ENCODE measurements around the gene ARHGAP31.

ARHGAP31 gene

DNA sequence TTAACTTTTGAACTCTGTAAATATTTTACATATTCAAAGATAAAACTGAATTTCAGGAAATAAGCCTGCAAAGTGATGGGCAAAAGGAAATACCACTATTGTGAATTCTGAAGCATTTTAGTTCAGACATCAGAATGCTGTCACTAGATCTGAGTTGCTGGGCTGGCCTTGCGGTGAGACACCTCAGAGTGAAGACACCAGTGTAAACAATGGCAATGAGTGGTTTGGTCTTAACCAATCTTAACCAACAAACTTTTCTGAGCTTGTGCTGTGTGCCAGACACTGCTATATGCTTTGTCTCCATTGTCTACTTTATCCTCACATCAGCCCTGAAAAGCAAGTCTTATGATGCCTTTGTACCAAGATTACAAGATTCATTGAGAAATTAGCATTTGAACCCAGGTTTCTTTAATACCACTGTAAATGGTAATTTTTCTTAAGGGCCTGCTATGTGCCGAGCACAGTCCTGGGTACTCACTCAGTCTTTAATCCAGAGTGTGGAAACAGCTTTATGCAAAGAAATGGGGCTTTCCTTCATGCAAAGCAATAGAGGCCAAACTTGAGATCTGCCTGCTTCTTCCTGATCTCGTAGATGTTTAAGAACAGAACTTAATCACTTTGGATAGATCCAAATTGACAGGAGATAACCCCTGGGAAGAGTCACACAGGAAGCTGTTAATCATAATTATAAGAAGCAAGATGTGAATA is 114.2 kb downstream of the ARHGAP31 start:
- Histone ChIP-seq H3K27me3 (ENCODE audit: control insufficient read depth in 1 of 2, insufficient read depth in 2 of 2, low read length in 2 of 2) (no peaks in the 10 kb centered on the region), H3K9me3 (ENCODE audit: control insufficient read depth in 2 of 2, low read length in 2 of 2) (no peaks in the 10 kb centered on the region), H3K4me1 (ENCODE audit: control insufficient read depth, insufficient read depth, low read length) (no peaks in the 10 kb centered on the region), H3K9ac (ENCODE audit: low read length in 2 of 2) (no peak overlapping the region), H3K4me3 (ENCODE audit: low read length in 2 of 2) (no peak overlapping the region), H3K36me3 (ENCODE audit: control insufficient read depth in 2 of 2, insufficient read depth in 2 of 2, low read length in 2 of 2) (peaks cover 17 to 24% of the 10 kb centered on the region in 2 donors), H3K27ac (ENCODE audit: low read length) (no peak overlapping the region)

DNA sequence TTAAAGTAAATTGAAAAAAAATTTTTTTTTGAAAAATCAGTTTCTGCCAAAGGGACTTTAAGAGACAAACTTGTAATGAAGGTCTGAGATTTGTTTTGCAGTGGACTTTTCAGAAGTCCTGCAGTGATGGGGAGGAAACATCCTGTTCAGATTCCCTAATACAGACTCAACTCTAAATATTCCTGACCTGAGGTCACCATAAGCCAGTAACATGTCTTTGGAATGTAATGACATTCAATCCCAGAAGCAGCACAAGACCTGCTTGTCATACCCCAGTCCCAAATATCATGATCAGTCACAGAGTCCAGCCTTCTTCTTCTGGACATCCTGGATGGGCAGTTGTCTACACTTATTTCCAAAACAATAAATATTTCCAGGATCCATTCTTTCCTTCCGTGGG is 115.7 kb downstream of the ARHGAP31 start:
- no peak overlapping the region for H3K27ac ChIP-seq (ENCODE audit: low read length)
- peaks cover 13 to 31% of the 10 kb centered on the region in 2 donors for H3K36me3 ChIP-seq (ENCODE audit: control insufficient read depth in 2 of 2, insufficient read depth in 2 of 2, low read length in 2 of 2)
- no peaks in the 10 kb centered on the region for H3K4me1 ChIP-seq (ENCODE audit: control insufficient read depth, insufficient read depth, low read length)
- no peak overlapping the region for H3K9ac ChIP-seq (ENCODE audit: low read length in 2 of 2)
- H3K9me3 ChIP-seq (ENCODE audit: control insufficient read depth in 2 of 2, low read length in 2 of 2), result no peaks in the 10 kb centered on the region
- no peaks in the 10 kb centered on the region for H3K27me3 ChIP-seq (ENCODE audit: control insufficient read depth in 1 of 2, insufficient read depth in 2 of 2, low read length in 2 of 2)
- no peak overlapping the region for H3K4me3 ChIP-seq (ENCODE audit: low read length in 2 of 2)

DNA sequence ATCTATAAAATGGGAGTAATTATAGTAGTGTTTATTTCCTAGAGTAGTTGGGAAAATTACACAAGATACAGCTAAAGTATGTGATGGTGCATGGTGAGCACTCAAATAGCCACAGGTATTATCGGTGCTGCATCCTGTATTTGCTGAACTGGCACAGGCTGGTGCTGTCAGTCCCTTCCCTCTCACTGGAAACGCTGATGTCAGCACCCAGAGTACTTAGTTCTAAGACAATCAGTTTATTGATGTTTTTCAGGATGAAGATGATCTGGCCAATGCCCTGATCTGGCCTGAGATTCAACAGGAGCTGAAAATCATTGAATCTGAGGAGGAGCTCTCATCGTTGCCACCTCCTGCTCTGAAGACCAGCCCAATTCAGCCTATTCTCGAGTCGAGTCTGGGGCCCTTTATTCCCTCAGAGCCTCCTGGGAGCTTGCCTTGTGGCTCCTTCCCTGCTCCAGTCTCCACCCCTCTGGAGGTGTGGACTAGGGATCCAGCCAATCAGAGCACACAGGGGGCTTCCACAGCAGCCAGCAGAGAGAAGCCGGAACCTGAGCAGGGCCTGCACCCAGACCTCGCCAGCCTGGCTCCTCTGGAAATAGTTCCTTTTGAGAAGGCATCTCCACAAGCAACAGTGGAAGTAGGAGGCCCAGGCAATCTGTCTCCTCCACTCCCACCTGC is 119.6 kb downstream of the ARHGAP31 start:
- H3K27me3 ChIP-seq (ENCODE audit: control insufficient read depth in 1 of 2, insufficient read depth in 2 of 2, low read length in 2 of 2), result no peaks in the 10 kb centered on the region
- H3K4me3 ChIP-seq (ENCODE audit: low read length in 2 of 2), result no peak overlapping the region
- H3K9me3 ChIP-seq (ENCODE audit: control insufficient read depth in 2 of 2, low read length in 2 of 2), result no peaks in the 10 kb centered on the region
- no peak overlapping the region for H3K27ac ChIP-seq (ENCODE audit: low read length)
- no peaks in the 10 kb centered on the region for H3K4me1 ChIP-seq (ENCODE audit: control insufficient read depth, insufficient read depth, low read length)
- H3K36me3 ChIP-seq (ENCODE audit: control insufficient read depth in 2 of 2, insufficient read depth in 2 of 2, low read length in 2 of 2), result peaks cover 13 to 33% of the 10 kb centered on the region in 2 donors
- H3K9ac ChIP-seq (ENCODE audit: low read length in 2 of 2), result no peak overlapping the region

DNA sequence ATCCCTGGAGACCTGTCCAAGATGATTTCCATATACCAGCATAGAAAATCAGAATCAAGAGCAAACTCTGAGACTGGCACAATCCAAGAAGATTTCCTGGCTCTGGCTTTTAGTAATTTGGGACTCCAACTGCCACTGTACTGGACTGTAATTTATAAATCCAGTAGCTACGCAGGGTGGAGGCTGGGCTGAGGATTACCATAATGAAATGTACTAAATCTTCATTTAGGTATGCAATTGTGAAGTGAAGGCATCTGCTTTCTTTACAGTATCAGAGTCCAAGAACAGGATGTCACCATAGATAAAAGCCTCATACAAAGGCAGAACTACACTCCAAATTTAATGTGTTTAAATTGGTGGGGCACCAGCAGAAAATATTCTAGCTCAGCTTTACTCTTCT is 122.7 kb downstream of the ARHGAP31 start:
- no peak overlapping the region for H3K9ac ChIP-seq (ENCODE audit: low read length in 2 of 2)
- H3K27ac ChIP-seq (ENCODE audit: low read length), result no peak overlapping the region
- H3K4me1 ChIP-seq (ENCODE audit: control insufficient read depth, insufficient read depth, low read length), result no peaks in the 10 kb centered on the region
- H3K36me3 ChIP-seq (ENCODE audit: control insufficient read depth in 2 of 2, insufficient read depth in 2 of 2, low read length in 2 of 2), result peaks cover 0 to 15% of the 10 kb centered on the region in 2 donors
- no peaks in the 10 kb centered on the region for H3K27me3 ChIP-seq (ENCODE audit: control insufficient read depth in 1 of 2, insufficient read depth in 2 of 2, low read length in 2 of 2)
- no peak overlapping the region for H3K4me3 ChIP-seq (ENCODE audit: low read length in 2 of 2)
- H3K9me3 ChIP-seq (ENCODE audit: control insufficient read depth in 2 of 2, low read length in 2 of 2), result no peaks in the 10 kb centered on the region

DNA sequence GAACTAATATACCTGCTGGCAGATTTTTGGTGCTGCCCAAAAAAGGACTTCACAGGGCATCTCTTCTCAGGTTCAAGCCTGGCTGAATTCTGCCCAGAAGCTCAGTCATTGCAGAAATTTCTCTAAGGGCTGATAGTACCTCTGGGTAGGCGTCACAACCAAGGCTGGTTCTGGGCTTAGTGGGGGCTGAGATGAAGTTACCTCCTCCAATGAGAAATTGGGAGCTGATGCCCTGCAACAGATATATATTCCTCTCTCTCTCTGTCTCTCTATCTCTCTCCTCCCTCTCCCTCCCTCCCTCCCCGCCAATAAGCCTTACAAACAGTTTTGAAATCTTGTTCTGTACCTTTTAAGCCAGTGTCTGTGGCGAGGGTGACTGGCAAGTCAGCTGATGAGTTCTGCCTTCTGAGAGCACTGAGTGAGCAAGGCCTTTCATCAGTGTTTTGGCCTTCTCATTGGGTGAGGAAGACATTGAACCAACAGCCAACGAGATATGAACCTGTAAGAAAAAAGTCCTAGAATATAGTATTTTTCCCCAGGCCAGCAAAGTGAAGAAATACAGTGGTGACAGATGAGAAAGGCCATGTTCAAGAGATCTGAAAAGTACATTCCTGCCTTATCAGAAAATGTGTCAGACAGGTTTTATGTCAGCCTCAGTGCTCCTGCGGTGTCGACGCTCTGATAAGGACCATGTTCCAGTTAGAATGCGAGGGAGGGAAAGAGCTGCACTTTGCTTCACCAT is 123.8 kb downstream of the ARHGAP31 start:
- H3K27ac ChIP-seq (ENCODE audit: low read length), result no peak overlapping the region
- peaks cover 0 to 13% of the 10 kb centered on the region in 2 donors for H3K36me3 ChIP-seq (ENCODE audit: control insufficient read depth in 2 of 2, insufficient read depth in 2 of 2, low read length in 2 of 2)
- no peaks in the 10 kb centered on the region for H3K27me3 ChIP-seq (ENCODE audit: control insufficient read depth in 1 of 2, insufficient read depth in 2 of 2, low read length in 2 of 2)
- no peaks in the 10 kb centered on the region for H3K4me1 ChIP-seq (ENCODE audit: control insufficient read depth, insufficient read depth, low read length)
- H3K4me3 ChIP-seq (ENCODE audit: low read length in 2 of 2), result no peak overlapping the region
- H3K9ac ChIP-seq (ENCODE audit: low read length in 2 of 2), result no peak overlapping the region
- H3K9me3 ChIP-seq (ENCODE audit: control insufficient read depth in 2 of 2, low read length in 2 of 2), result no peaks in the 10 kb centered on the region

DNA sequence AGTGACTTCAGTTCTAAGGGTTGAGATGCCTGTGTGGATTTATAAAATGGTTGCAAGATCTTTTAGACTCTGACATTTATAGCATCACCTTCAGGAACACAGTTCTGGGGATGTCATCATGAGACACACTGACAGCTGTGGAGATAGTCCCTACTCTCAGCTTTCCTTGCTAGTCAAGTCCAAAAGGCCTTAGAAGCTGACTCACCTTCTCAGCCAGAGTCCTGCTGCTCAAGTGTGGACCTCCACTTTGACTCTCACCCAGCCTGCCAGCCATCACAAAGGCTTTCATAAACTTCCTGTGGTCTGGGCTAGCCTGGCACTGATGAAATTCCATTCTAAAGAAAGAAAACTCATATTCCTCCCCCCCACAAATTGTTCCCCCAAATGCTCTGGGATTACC is 124.5 kb downstream of the ARHGAP31 start:
- H3K9me3 ChIP-seq (ENCODE audit: control insufficient read depth in 2 of 2, low read length in 2 of 2), result no peaks in the 10 kb centered on the region
- no peak overlapping the region for H3K27ac ChIP-seq (ENCODE audit: low read length)
- no peak overlapping the region for H3K9ac ChIP-seq (ENCODE audit: low read length in 2 of 2)
- H3K36me3 ChIP-seq (ENCODE audit: control insufficient read depth in 2 of 2, insufficient read depth in 2 of 2, low read length in 2 of 2), result peaks cover 0 to 13% of the 10 kb centered on the region in 2 donors
- H3K4me1 ChIP-seq (ENCODE audit: control insufficient read depth, insufficient read depth, low read length), result no peaks in the 10 kb centered on the region
- H3K27me3 ChIP-seq (ENCODE audit: control insufficient read depth in 1 of 2, insufficient read depth in 2 of 2, low read length in 2 of 2), result no peaks in the 10 kb centered on the region
- no peak overlapping the region for H3K4me3 ChIP-seq (ENCODE audit: low read length in 2 of 2)

DNA sequence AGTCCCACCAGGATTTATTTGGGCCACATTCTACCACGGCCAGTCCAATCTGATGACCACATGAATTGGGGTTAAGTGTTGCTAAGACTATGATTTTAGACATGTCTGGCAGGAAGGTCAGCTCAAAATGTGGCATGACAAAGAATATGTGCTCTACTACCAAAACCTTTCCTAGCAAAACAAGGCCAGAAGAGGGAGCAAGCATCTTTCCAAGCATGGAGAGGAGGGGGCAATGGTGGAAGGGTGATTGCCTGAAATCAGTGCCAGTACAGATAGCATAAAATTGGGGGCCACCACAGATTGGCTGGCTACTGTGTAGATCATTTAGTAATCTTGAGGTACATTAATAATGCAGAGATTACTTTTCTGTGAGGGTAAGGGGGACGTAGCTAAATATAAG is 126.0 kb downstream of the ARHGAP31 start:
- Histone ChIP-seq H3K27me3 (ENCODE audit: control insufficient read depth in 1 of 2, insufficient read depth in 2 of 2, low read length in 2 of 2) (no peaks in the 10 kb centered on the region), H3K27ac (ENCODE audit: low read length) (no peak overlapping the region), H3K9ac (ENCODE audit: low read length in 2 of 2) (no peak overlapping the region), H3K36me3 (ENCODE audit: control insufficient read depth in 2 of 2, insufficient read depth in 2 of 2, low read length in 2 of 2) (peaks cover 0 to 4% of the 10 kb centered on the region in 2 donors), H3K4me1 (ENCODE audit: control insufficient read depth, insufficient read depth, low read length) (no peaks in the 10 kb centered on the region), H3K4me3 (ENCODE audit: low read length in 2 of 2) (no peak overlapping the region), H3K9me3 (ENCODE audit: control insufficient read depth in 2 of 2, low read length in 2 of 2) (no peaks in the 10 kb centered on the region)

DNA sequence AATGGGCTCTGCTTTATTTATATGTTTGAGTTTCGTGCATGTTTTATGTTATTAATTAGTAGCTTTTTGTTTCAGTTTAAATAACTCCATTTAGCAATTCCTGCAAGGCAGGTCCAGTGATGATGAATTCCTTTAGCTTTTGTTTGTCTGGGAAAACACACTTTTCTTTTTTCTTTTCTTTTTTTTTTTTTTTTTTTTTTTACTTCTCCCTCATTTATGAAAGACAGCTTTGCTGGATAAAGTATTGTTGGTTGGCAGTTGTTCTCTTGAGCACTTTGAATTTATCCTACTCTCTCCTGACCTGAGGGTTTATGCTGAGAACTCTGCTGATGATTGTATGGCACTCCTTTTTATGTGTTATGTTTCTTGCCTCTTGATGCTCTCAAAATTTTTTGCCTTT is 133.5 kb downstream of the ARHGAP31 start:
- H3K27ac ChIP-seq (ENCODE audit: low read length), result no peak overlapping the region
- peaks cover 23 to 26% of the 10 kb centered on the region in 2 donors for H3K36me3 ChIP-seq (ENCODE audit: control insufficient read depth in 2 of 2, insufficient read depth in 2 of 2, low read length in 2 of 2)
- H3K9me3 ChIP-seq (ENCODE audit: control insufficient read depth in 2 of 2, low read length in 2 of 2), result peaks cover 3 to 8% of the 10 kb centered on the region in 2 donors
- H3K27me3 ChIP-seq (ENCODE audit: control insufficient read depth in 1 of 2, insufficient read depth in 2 of 2, low read length in 2 of 2), result no peaks in the 10 kb centered on the region
- no peak overlapping the region for H3K4me3 ChIP-seq (ENCODE audit: low read length in 2 of 2)
- H3K9ac ChIP-seq (ENCODE audit: low read length in 2 of 2), result no peak overlapping the region
- H3K4me1 ChIP-seq (ENCODE audit: control insufficient read depth, insufficient read depth, low read length), result no peaks in the 10 kb centered on the region

DNA sequence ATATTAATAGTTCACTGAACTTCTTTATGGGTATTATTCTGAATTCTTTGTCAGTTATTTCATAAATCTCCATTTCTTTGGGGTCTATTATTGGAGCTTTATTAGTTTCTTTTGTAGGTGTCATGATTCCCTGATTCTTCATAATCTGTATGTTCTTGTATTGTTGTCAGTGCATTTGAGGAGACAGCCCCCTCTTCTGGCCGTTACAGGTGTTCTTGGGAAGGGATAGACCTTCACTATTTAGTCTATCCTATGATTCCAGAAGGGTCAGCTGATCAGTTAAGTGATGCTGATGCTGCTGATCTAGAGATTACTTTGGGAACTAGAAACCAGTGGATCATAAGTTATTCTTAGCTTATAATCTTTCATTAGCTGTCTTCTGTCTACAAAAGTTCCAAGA is 134.4 kb downstream of the ARHGAP31 start:
- H3K27me3 ChIP-seq (ENCODE audit: control insufficient read depth in 1 of 2, insufficient read depth in 2 of 2, low read length in 2 of 2), result no peaks in the 10 kb centered on the region
- peaks cover 3 to 8% of the 10 kb centered on the region in 2 donors for H3K9me3 ChIP-seq (ENCODE audit: control insufficient read depth in 2 of 2, low read length in 2 of 2)
- no peak overlapping the region for H3K4me3 ChIP-seq (ENCODE audit: low read length in 2 of 2)
- H3K4me1 ChIP-seq (ENCODE audit: control insufficient read depth, insufficient read depth, low read length), result no peaks in the 10 kb centered on the region
- peaks cover 31% of the 10 kb centered on the region in 2 donors for H3K36me3 ChIP-seq (ENCODE audit: control insufficient read depth in 2 of 2, insufficient read depth in 2 of 2, low read length in 2 of 2)
- no peak overlapping the region for H3K9ac ChIP-seq (ENCODE audit: low read length in 2 of 2)
- H3K27ac ChIP-seq (ENCODE audit: low read length), result no peak overlapping the region

DNA sequence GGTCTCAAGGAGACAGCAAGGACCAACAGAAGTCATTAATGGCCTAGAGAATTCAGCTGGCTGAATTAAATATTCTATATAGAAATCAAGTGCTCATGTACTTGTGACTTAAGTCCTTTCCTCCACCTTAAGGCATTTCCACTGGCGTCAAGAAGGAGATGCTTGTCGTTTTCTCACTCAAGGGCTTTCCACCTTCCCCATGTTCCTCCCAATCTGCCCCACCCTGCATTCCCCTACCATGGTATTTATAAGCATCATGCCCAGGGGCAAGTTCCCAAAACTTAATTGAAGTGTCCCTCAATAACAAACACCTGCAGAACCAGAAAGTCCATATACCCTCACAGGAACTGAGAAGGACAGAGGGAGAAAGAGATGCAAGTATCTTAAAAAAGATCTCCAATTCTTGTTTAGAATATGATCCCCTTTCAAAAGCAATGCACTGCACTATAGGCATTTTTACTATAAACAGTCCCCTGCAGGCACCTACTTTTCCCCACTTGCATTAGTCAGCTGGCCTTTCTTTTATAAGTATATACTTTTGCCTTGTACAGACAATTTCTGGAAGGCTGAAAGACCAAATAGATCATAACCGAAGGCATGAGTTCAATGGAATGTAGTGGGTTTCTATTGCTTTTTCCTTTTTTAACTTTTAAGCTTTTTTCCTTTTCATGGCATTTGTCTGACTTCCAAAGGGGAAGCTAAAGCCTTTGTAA is 139.6 kb downstream of the ARHGAP31 start:
- H3K27me3 ChIP-seq (ENCODE audit: control insufficient read depth in 1 of 2, insufficient read depth in 2 of 2, low read length in 2 of 2), result no peaks in the 10 kb centered on the region
- H3K9me3 ChIP-seq (ENCODE audit: control insufficient read depth in 2 of 2, low read length in 2 of 2), result peaks cover 0 to 1% of the 10 kb centered on the region in 2 donors
- peaks cover 64 to 69% of the 10 kb centered on the region in 2 donors for H3K36me3 ChIP-seq (ENCODE audit: control insufficient read depth in 2 of 2, insufficient read depth in 2 of 2, low read length in 2 of 2)
- no peak overlapping the region for H3K9ac ChIP-seq (ENCODE audit: low read length in 2 of 2)
- no peak overlapping the region for H3K4me3 ChIP-seq (ENCODE audit: low read length in 2 of 2)
- no peaks in the 10 kb centered on the region for H3K4me1 ChIP-seq (ENCODE audit: control insufficient read depth, insufficient read depth, low read length)
- no peak overlapping the region for H3K27ac ChIP-seq (ENCODE audit: low read length)

Measured in stomach smooth muscle (tissue), 2 donors.